ENCODE results near the gene RASSF3. TPM values are rescaled to one million over a fixed set of nuclear protein-coding genes. Genes with fewer than 3 reads are reported as not detected.
"Not testable (repeated sequence)": the region's sequence is repeated elsewhere in the genome, so short reads cannot be mapped to it uniquely, and the experiment has no call there.

Gene RASSF3
- total RNA-seq, 2 donors from 2014 or later = 13.5 to 21.3 TPM

DNA sequence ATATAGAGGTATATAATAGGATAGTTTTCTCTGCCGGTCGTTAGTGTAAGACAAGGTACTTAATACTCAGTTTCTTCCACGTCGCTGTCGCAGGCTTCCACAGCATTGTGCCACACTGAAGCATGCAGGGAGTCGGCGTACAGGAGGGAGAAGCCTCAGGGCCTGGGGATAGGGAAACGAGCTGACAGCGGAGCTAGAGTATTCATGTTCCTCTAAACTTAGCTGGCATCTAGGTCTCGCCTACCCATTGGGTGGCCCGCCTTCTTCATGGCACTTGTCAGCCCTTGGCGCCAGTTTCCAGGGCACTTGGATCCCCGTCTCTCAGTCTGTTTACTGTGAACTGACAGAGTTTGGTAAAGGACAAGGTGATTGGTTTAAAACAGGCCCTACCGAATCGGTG is 75.3 kb downstream of the RASSF3 start:
- no peak for DNase-seq
- Histone ChIP-seq H3K36me3 (replicated peaks in 1 of 2; ENCODE audit: insufficient read depth in 1 of 2, low read depth in 2 of 2) (peaks cover 0 to 4% of the 10 kb centered on the region in 2 donors), H3K4me3 (no peak overlapping the region), H3K4me1 (peaks cover 18% of the 10 kb centered on the region), H3K9me3 (no peaks in the 10 kb centered on the region), H3K27ac (no peak overlapping the region), H3K27me3 (no peaks in the 10 kb centered on the region)
- ATAC-seq = no peak
- intact Hi-C loops (cut with DNase I) = no loop called here
- TF ChIP-seq POLR2A (IDR thresholded peaks at IDR 0.05) = no peak
- TF ChIP-seq, protein P1, sequence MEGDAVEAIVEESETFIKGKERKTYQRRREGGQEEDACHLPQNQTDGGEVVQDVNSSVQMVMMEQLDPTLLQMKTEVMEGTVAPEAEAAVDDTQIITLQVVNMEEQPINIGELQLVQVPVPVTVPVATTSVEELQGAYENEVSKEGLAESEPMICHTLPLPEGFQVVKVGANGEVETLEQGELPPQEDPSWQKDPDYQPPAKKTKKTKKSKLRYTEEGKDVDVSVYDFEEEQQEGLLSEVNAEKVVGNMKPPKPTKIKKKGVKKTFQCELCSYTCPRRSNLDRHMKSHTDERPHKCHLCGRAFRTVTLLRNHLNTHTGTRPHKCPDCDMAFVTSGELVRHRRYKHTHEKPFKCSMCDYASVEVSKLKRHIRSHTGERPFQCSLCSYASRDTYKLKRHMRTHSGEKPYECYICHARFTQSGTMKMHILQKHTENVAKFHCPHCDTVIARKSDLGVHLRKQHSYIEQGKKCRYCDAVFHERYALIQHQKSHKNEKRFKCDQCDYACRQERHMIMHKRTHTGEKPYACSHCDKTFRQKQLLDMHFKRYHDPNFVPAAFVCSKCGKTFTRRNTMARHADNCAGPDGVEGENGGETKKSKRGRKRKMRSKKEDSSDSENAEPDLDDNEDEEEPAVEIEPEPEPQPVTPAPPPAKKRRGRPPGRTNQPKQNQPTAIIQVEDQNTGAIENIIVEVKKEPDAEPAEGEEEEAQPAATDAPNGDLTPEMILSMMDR (IDR thresholded peaks at IDR 0.05) = no peak
- WGBS, 2 donors = 94% methylated on average over 14 to 15 of the region's 15 CpGs

DNA sequence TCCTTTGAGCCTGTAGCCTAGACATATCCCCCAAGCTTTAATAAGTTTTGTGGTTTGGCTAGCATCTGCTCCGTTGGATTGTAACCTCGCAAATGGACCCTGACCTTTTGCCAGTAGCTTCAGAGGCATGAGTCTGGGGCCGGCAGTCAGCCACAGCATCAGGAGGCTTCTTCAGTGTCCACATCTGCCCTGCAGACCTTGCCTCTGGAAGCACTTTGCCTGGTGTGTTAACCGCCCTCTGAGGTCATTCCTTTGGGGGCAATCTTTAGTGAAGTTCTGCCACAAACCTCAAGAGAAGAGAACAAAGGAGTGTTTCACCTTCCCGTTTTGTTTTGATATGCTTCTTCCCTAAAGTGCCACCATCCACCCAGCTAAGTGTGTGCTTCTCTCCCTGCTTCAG is 77.5 kb downstream of the RASSF3 start:
- TF ChIP-seq, protein P1 (IDR thresholded peaks at IDR 0.05) = no peak
- TF ChIP-seq POLR2A (IDR thresholded peaks at IDR 0.05) = no peak
- Histone ChIP-seq H3K9me3 (no peaks in the 10 kb centered on the region), H3K36me3 (replicated peaks in 1 of 2; ENCODE audit: insufficient read depth in 1 of 2, low read depth in 2 of 2) (peaks cover 0 to 4% of the 10 kb centered on the region in 2 donors), H3K27me3 (no peaks in the 10 kb centered on the region), H3K4me1 (peaks cover 10% of the 10 kb centered on the region), H3K27ac (no peak overlapping the region), H3K4me3 (no peak overlapping the region)
- DNase-seq = no peak
- intact Hi-C loops (cut with DNase I) = no loop called here
- 58 to 62% methylated on average over 5 of the region's 5 CpGs for WGBS, 2 donors
- no peak for ATAC-seq

DNA sequence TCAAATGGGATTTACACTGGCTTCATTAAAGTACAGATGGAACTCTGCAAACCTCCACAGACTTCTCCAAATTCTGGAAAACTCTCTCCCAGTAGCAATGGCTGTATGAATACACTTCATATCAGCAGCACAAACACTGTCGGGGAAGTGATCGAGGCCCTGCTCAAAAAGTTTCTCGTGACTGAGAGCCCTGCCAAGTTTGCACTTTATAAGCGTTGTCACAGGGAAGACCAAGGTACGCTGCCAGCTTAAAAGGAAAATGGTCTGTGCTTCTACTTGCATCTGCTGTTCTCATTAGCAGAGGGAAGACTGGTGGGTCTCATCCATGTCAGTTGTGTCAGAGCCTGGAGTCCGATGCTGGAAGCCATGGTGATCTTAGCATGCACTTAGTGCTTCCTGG is 77.9 kb downstream of the RASSF3 start:
- no peak overlapping the region for H3K4me3 ChIP-seq
- H3K27me3 ChIP-seq = no peaks in the 10 kb centered on the region
- intact Hi-C loops (cut with DNase I) = no loop called here
- H3K4me1 ChIP-seq = peaks cover 6% of the 10 kb centered on the region
- no peak overlapping the region for H3K27ac ChIP-seq
- ATAC-seq = no peak
- H3K9me3 ChIP-seq = no peaks in the 10 kb centered on the region
- DNase-seq = no peak
- no peak for TF ChIP-seq POLR2A (IDR thresholded peaks at IDR 0.05)
- TF ChIP-seq, protein P1 (IDR thresholded peaks at IDR 0.05) = no peak
- peaks cover 0 to 4% of the 10 kb centered on the region in 2 donors for H3K36me3 ChIP-seq (replicated peaks in 1 of 2; ENCODE audit: insufficient read depth in 1 of 2, low read depth in 2 of 2)
- 57 to 62% methylated on average over 6 of the region's 6 CpGs for WGBS, 2 donors

DNA sequence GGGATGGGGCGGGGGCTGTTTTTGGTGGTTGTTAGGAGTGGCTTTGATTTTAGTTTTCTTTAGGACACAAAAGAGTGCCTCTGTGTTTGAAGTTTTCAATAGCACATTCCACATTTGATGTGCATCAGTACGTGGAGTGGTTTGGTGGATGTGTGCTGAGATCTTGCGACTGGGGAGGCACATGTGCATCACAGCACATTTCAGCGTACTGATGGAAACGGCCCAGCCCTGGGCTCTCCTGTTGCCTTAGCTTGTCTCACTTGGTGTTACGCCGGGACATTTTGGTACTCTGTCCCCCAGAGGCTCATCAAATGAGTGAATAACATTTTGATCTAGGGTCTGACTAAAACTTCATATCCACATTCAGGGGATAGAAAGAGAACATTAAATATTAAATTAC is 78.4 kb downstream of the RASSF3 start:
- H3K27me3 ChIP-seq = no peaks in the 10 kb centered on the region
- H3K27ac ChIP-seq = no peak overlapping the region
- no peaks in the 10 kb centered on the region for H3K9me3 ChIP-seq
- intact Hi-C loops (cut with DNase I) = no loop called here
- TF ChIP-seq, protein P1 (IDR thresholded peaks at IDR 0.05) = no peak
- TF ChIP-seq POLR2A (IDR thresholded peaks at IDR 0.05) = no peak
- peaks cover 0 to 4% of the 10 kb centered on the region in 2 donors for H3K36me3 ChIP-seq (replicated peaks in 1 of 2; ENCODE audit: insufficient read depth in 1 of 2, low read depth in 2 of 2)
- no peak overlapping the region for H3K4me3 ChIP-seq
- peaks cover 2% of the 10 kb centered on the region for H3K4me1 ChIP-seq
- ATAC-seq (no peak), DNase-seq (no peak)
- WGBS, 2 donors = 90 to 93% methylated on average over 7 of the region's 7 CpGs

DNA sequence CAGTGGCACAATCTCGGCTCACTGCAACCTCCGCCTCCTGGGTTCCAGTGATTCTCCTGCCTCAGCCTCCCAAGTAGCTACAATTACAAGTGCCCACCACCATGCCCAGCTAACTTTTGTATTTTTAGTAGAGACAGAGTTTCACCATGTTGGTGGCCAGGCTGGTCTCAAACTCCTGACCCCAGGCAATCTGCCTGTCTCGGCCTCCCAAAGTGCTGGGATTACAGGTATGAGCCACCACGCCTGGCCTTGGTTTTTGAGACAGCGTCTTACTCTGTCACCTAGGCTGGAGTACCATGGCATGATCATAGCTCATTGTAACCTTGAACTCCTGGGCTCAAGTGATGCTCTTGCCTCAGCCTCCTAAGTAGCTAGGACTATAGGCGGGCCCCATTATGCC is 79.9 kb downstream of the RASSF3 start:
- H3K9me3 ChIP-seq; intact Hi-C loops (cut with DNase I); H3K4me3 ChIP-seq; H3K4me1 ChIP-seq; H3K27me3 ChIP-seq; DNase-seq; H3K27ac ChIP-seq; H3K36me3 ChIP-seq (replicated peaks in 1 of 2; ENCODE audit: insufficient read depth in 1 of 2, low read depth in 2 of 2); ATAC-seq: not testable (repeated sequence)
- WGBS, 2 donors = 96 to 100% methylated on average over 5 to 6 of the region's 6 CpGs

Data from body of pancreas (tissue), 4 donors.